Colonic mucosa (tissue), 4 donors: ENCODE data around the gene AFF1. TPM values are rescaled to one million over a fixed set of nuclear protein-coding genes. Genes with fewer than 3 reads are reported as not detected.

Source experiments
- DNase-seq: peaks from one replicate; pipeline ENCODE4 v3.0.0-alpha.2; 2020
- H3K27ac ChIP-seq: fragments of 200-600 bp; one replicate; pipeline ENCODE4 v1.8.0; 2021
- H3K27me3 ChIP-seq: fragments of 200-600 bp; one replicate; pipeline ENCODE4 v1.8.0; 2021
- H3K36me3 ChIP-seq: fragments of 200-600 bp; one replicate; pipeline ENCODE4 v1.8.0; 2021
- H3K4me1 ChIP-seq: fragments of 200-600 bp; one replicate; pipeline ENCODE4 v1.8.0; 2021; ENCODE audit warnings: mild to moderate bottlenecking
- H3K4me3 ChIP-seq: fragments of 200-600 bp; one replicate; pipeline ENCODE4 v1.8.0; 2021
- H3K9ac ChIP-seq, 2 donors: one replicate each; pipeline ENCODE4 v1.7.0; 2013; ENCODE audit warnings: control low read depth in 2 of 2, low read depth in 2 of 2, low read length in 2 of 2
- H3K9me3 ChIP-seq: fragments of 200-600 bp; one replicate; pipeline ENCODE4 v1.8.0; 2021
- intact Hi-C: fragments of 100-400 bp; cut with DNase I; formaldehyde crosslinking; loops from one replicate; pipeline ENCODE4 v1.14.1; 2022
- total RNA-seq, 2 donors: library from RNA; stranded (reverse); fragmentation: NEBNext Ultra II Directional in 1 of 2; extraction: Animal tissue kit (Norgen Biotek cat#: 25700) in 1 of 2; gene quantifications; one replicate each; pipeline ENCODE4 v1.2.1, GENCODE V29; 2021
- TF ChIP-seq, protein P1 (sequence below): fragments of 200-600 bp; IDR thresholded peaks from one replicate; pipeline ENCODE4 v1.8.0; 2022; ENCODE audit warnings: antibody characterized with exemption, mild to moderate bottlenecking
- donor health status: healthy.
- donor health status: DM: no; HTN: no; CAD: no.
- donor health status: DM: no; HTN: no; CAD: no.

The AFF1 gene
- total RNA-seq, 2 donors from 2014 or later, result 73.5 to 104 TPM

DNA sequence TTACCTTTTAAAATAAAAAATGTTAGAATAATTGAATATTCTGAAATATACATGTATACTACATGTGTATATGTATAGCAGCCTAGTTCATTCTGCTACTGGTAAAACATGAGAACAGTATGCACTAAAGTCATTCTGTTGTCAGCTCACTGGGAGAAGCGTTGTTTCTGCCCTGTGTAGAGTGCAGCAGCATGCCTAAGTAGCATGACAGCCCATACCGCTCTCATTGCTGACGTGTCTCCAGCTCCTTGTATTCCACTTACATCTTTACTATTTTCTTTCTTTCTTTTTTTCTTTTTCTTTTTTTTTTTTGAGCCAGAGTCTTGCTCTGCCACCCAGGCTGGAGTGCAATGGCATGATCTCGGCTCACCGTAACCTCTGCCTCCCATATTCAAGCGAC is 194.9 kb downstream of the AFF1 start:
- intact Hi-C loops, result no loop called here
- Histone ChIP-seq H3K27ac (no peak overlapping the region), H3K36me3 (peaks cover 27% of the 10 kb centered on the region), H3K27me3 (no peaks in the 10 kb centered on the region), H3K4me3 (no peak overlapping the region), H3K9ac (no peak overlapping the region), H3K4me1 (no peaks in the 10 kb centered on the region), H3K9me3 (no peaks in the 10 kb centered on the region)
- DNase-seq, result no peak
- TF ChIP-seq, protein P1, sequence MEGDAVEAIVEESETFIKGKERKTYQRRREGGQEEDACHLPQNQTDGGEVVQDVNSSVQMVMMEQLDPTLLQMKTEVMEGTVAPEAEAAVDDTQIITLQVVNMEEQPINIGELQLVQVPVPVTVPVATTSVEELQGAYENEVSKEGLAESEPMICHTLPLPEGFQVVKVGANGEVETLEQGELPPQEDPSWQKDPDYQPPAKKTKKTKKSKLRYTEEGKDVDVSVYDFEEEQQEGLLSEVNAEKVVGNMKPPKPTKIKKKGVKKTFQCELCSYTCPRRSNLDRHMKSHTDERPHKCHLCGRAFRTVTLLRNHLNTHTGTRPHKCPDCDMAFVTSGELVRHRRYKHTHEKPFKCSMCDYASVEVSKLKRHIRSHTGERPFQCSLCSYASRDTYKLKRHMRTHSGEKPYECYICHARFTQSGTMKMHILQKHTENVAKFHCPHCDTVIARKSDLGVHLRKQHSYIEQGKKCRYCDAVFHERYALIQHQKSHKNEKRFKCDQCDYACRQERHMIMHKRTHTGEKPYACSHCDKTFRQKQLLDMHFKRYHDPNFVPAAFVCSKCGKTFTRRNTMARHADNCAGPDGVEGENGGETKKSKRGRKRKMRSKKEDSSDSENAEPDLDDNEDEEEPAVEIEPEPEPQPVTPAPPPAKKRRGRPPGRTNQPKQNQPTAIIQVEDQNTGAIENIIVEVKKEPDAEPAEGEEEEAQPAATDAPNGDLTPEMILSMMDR, result no peak

DNA sequence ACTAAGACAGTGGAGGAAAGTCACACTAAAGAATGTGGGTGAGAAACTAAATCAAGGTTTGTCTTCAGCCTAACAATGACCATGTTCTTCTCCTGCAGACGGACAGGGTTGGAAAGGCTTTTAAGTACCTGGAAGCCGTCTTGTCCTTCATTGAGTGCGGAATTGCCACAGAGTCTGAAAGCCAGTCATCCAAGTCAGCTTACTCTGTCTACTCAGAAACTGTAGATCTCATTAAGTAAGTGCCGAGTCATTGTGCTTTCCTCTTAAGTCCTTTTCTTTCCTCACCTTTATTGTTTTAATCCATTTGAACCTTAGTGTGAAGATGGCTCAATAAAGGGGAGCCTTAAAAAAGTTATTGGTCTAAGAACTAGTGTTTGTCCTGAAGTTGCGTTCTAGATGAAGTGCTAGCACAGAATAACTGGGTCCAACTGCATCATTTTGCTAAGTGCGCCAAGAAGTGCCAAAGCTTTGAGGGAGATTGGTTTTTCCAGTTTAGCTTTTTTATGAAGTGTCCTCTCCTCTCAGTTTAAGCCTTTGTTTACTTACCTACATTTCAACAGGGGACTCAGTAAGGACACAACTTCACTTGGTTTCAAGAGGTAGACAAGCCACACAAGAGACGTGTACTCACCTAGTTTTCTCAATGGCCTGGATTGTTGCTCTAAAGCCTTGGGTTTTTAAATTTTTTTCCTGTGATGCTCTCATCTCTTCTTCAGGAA is 196.3 kb downstream of the AFF1 start:
- no peak for DNase-seq
- intact Hi-C loops, result no loop called here
- H3K9ac ChIP-seq, result no peak overlapping the region

DNA sequence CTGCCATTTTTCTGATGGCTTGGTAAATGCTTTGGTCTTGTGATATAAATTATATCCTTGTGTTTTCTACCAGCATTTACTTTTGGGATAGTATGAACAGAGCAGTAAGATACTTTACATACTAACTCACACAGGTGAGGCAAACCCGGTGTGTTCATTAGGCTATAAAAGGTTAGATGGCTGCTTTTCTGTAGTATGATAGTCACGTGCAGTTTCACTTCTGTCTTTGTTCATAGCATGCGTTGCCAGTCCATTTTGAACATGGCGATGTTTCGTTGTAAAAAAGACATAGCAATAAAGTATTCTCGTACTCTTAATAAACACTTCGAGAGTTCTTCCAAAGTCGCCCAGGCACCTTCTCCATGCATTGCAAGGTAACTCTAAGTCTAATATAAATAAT is 197.2 kb downstream of the AFF1 start:
- H3K27me3 ChIP-seq, result no peaks in the 10 kb centered on the region
- H3K27ac ChIP-seq, result no peak overlapping the region
- DNase-seq, result no peak
- TF ChIP-seq, protein P1, result no peak
- H3K4me1 ChIP-seq, result no peaks in the 10 kb centered on the region
- H3K9ac ChIP-seq, result no peak overlapping the region
- no peak overlapping the region for H3K4me3 ChIP-seq
- no peaks in the 10 kb centered on the region for H3K9me3 ChIP-seq
- peaks cover 17% of the 10 kb centered on the region for H3K36me3 ChIP-seq
- intact Hi-C loops, result no loop called here

More for the DNA sequence above, 196.3 kb downstream of the AFF1 start:
- TF ChIP-seq, protein P1, result no peak
- no peaks in the 10 kb centered on the region for H3K27me3 ChIP-seq
- no peaks in the 10 kb centered on the region for H3K9me3 ChIP-seq
- no peak overlapping the region for H3K4me3 ChIP-seq
- H3K27ac ChIP-seq, result no peak overlapping the region
- peaks cover 17% of the 10 kb centered on the region for H3K36me3 ChIP-seq
- no peaks in the 10 kb centered on the region for H3K4me1 ChIP-seq

DNA sequence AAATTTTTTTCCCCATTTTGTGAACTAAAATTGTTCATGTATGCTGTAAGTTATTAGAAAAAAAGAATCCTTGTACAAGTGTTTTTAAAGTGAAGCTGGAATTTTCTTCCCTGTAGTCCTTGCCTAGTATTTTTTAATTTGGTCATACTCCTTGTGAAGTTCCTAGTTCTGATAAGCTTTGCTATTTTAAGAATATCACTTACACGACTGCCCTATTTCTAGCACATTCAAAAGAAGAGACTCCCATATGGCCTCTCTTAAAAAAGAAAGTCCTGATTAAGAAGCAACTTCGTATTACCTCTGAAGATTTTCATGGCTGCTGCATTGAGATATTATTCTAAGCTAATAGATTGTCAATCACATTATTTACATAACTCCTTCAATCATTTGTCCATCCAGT is 198.4 kb downstream of the AFF1 start:
- TF ChIP-seq, protein P1, result no peak
- no peak overlapping the region for H3K4me3 ChIP-seq
- H3K9ac ChIP-seq, result no peak overlapping the region
- intact Hi-C loops, result no loop called here
- peaks cover 10% of the 10 kb centered on the region for H3K36me3 ChIP-seq
- H3K27ac ChIP-seq, result no peak overlapping the region
- no peaks in the 10 kb centered on the region for H3K27me3 ChIP-seq
- no peaks in the 10 kb centered on the region for H3K4me1 ChIP-seq
- H3K9me3 ChIP-seq, result no peaks in the 10 kb centered on the region
- no peak for DNase-seq

DNA sequence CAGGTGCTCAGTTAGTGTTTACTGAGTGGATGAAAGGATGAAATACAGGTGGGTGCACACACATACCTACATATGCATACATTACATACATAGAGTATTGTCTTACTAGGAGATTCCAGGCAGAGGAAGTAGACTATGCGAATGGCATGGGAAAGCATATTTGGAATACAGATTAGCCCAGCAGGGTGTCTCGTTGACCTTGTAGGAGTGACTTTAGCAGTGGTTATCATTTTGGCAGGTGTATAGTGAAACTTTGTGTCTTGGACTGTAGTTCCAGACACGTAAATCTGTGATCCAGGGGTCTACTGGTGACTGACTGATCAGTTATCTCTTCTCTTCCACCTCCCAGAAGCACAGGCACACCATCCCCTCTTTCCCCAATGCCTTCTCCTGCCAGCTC is 199.3 kb downstream of the AFF1 start:
- Histone ChIP-seq H3K27me3 (no peaks in the 10 kb centered on the region), H3K4me1 (no peaks in the 10 kb centered on the region), H3K9me3 (no peaks in the 10 kb centered on the region), H3K9ac (no peak overlapping the region), H3K36me3 (peaks cover 10% of the 10 kb centered on the region), H3K27ac (no peak overlapping the region), H3K4me3 (no peak overlapping the region)
- TF ChIP-seq, protein P1, result no peak
- no peak for DNase-seq
- intact Hi-C loops, result no loop called here
